AG10803 (cell line): ENCODE data around the gene PHF23.
A peak's percentile ranks its signal among the peaks of the same experiment; 100 is the strongest.

Experiments
- DNase-seq: peaks from one replicate; pipeline ENCODE4 v3.0.0; 2010; ENCODE audit warnings: low read depth
- H3K4me3 ChIP-seq: 2 replicates; pipeline ENCODE4 v1.5.1; 2011; ENCODE audit warnings: mild to moderate bottlenecking, low read length, control low read depth
- CTCF ChIP-seq: conservative IDR thresholded peaks from 2 replicates; pipeline ENCODE4 v1.5.1; 2011; ENCODE audit warnings: mild to moderate bottlenecking, low read length, control low read depth, inconsistent platforms

The PHF23 gene

GRCh38 chr17:7262192-7262934, 23.1 kb upstream of the PHF23 start, which contains the start of gene CLDN7:
Gene CLDN7, minus strand, starts transcription at chr17:7262478. Its CDS starts 435 bp downstream, at chr17:7262043.
- H3K4me3 ChIP-seq: peak within 1 kb of the TSS; percentile 47
- no peak for DNase-seq
- TF ChIP-seq CTCF: no peak

- DNase-seq: no peak
- H3K4me3 ChIP-seq: peak overlapping the region; percentile 47
- no peak for TF ChIP-seq CTCF
Observed at GRCh38 chr17:7261379-7262191, 22.3 kb upstream of the PHF23 start.

- DNase-seq: no peak
- TF ChIP-seq CTCF: no peak
- H3K4me3 ChIP-seq: peak overlapping the region; percentile 47
Observed at GRCh38 chr17:7260651-7261378, 21.6 kb upstream of the PHF23 start.

- TF ChIP-seq CTCF: no peak
- H3K4me3 ChIP-seq: no peak overlapping the region
- DNase-seq: no peak
Observed at GRCh38 chr17:7260151-7260550, 20.9 kb upstream of the PHF23 start.

- no peak for DNase-seq
- no peak for TF ChIP-seq CTCF
- no peak overlapping the region for H3K4me3 ChIP-seq
Observed at GRCh38 chr17:7259555-7259889, 20.3 kb upstream of the PHF23 start.

GRCh38 chr17:7258731-7259554, 19.7 kb upstream of the PHF23 start:
- H3K4me3 ChIP-seq: no peak overlapping the region
- peak; percentile 66 for DNase-seq
- TF ChIP-seq CTCF: no peak
